Activated CD4-positive, alpha-beta T cell treated with anti-CD3 and anti-CD28 coated beads, Interleukin-10, Interleukin-2, amounts not matched to agents 100 ng/mL and 50 ng/mL, durations not matched to agents 16 hours and 8 hours (primary cell): ENCODE data around the gene SCYGR2.
"Not testable (repeated sequence)": the region's sequence is repeated elsewhere in the genome, so short reads cannot be mapped to it uniquely, and the experiment has no call there.

Source experiments
- DNase-seq: peaks from one replicate; pipeline ENCODE4 v3.0.0-alpha.2; 2020

Gene SCYGR2

GRCh38 chr2:227598835-227599503 is at the start of gene SCYGR2:
Gene SCYGR2, plus strand, starts transcription at chr2:227598893. Its CDS starts 0 bp downstream, at chr2:227598893.
- not testable (repeated sequence) for DNase-seq

- DNase-seq: no peak
Measured at GRCh38 chr2:227551836-227552235, 46.9 kb upstream of the SCYGR2 start.

DNA sequence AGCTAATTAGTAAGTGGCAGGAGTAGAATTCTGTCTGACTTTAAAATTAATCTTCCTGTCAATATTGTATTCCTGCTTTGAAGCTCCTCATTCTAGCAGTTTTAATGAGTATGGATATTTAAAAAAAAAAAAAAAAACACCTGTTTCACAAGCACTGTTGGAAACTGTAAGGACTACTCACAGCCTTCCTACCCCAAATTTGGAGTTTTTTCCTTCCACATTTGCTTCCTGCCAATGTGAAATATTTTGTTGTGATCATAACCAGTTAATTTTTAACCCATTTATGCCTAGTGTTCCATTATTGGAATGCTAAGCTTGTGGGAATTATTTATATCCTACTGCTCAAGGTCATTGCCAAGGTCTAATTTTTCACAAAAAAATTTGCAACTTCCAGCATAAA is 36.1 kb upstream of the SCYGR2 start:
- no peak for DNase-seq

DNA sequence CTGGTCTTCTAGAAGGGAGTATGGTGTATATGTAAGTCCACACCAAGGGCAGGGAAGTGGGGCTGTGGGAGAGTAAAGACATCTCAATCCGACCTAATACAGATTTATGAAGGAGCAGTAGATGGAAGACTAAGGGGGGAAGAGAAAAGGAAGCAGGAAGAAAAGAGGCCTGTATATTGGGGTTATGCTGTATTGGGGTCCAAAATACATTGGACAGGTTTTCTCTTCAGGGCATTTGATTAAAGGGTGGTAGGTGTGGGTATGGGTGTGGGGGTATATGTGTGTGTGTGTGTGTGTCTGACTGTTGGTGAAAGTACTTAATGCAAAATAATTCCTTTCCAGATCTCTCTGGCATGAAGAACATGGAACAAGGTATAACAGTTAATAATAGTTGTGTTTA is 33.6 kb upstream of the SCYGR2 start:
- no peak for DNase-seq

DNA sequence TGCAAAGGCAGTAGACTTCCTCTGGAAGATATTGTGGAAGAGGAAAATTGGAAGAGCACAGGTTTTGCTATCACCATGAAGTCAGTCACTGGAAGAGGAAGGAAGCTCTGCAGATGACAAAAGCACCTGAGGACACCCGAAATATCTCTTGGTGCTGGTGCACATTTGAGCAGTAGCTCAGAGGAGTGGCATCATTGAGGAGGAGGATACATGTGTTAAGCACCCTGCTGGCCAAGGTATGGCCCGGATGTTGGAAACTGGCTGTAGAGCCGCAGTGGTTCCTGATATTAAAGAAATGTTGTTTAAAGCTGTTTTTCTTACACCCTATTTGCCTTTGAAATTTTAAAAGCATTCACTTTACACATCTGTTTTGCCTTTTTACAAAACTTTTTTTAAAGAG is 32.7 kb upstream of the SCYGR2 start:
- no peak for DNase-seq

- no peak for DNase-seq
Measured at GRCh38 chr2:227568852-227569169, 29.9 kb upstream of the SCYGR2 start.

- no peak for DNase-seq
Measured at GRCh38 chr2:227570615-227571014, 28.1 kb upstream of the SCYGR2 start.

DNA sequence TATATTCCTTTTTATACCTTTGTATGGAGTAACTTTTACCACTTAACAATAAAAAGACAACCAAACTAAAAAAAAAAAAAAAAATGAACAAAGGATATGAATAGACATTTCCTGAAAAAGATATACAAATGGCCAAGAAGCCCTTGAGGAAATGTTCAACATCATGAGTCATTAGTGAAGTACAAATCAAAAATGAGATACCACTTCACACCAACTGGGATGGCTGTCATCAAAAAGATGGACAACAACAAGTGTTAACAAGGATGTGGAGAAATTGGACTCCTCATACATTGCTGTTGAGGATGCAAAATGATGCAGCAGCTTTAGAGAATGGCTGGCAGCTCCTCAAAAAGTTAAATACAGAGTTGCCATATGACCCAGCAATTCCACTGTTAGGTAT is 22.6 kb upstream of the SCYGR2 start:
- no peak for DNase-seq

DNA sequence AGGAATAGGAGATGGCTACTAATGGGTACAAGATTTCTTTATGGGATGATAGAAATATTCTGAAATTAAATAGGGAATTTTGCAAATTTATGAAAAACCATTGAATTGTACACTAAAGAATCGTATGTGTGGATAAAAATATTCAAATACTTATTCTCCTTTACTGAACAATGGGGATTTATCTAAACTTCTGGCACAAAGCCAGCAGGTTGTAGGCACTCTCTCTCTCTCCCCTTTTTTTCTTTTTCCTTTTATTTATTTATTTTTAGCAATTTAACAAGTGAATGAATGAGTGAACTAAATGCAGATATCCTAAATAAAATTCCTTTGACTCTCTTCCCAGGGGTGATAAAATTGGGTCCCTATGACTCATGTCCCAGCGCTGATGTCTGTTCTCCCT is 21.9 kb upstream of the SCYGR2 start:
- no peak for DNase-seq

GRCh38 chr2:227577555-227577954 is 21.1 kb upstream of the SCYGR2 start:
- DNase-seq: no peak

GRCh38 chr2:227578642-227579041 is 20.1 kb upstream of the SCYGR2 start:
- no peak for DNase-seq

DNA sequence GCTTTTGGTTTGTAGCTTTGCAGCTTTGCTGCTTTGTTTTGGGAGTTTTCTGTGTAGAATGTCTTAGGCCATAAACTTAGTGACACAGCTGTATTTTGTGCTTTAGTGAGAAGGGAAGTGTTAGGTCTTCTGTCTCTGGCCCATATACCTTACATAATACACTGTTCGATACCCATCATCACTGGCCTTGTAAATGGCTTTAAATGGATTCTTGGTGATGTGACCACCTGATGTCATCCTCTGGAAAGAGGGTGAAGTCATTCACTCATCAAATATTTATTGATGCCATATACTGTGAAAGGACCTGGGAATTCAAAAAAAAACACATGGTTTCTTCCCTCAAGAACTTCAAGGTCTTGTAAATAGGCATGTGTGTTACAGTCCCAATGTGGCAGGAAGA is 18.9 kb upstream of the SCYGR2 start:
- no peak for DNase-seq

GRCh38 chr2:227582369-227582768 is 16.3 kb upstream of the SCYGR2 start:
- DNase-seq: no peak

GRCh38 chr2:227592694-227593387 is 5.9 kb upstream of the SCYGR2 start:
- no peak for DNase-seq

- DNase-seq: no peak
Measured at GRCh38 chr2:227595797-227596196, 2.9 kb upstream of the SCYGR2 start.

- DNase-seq: no peak
Measured at GRCh38 chr2:227597036-227597435, 1.7 kb upstream of the SCYGR2 start.

GRCh38 chr2:227597998-227598397 is 695 bp upstream of the SCYGR2 start:
- no peak for DNase-seq

GRCh38 chr2:227602358-227602757 is 3.7 kb downstream of the SCYGR2 start:
- DNase-seq: no peak

DNA sequence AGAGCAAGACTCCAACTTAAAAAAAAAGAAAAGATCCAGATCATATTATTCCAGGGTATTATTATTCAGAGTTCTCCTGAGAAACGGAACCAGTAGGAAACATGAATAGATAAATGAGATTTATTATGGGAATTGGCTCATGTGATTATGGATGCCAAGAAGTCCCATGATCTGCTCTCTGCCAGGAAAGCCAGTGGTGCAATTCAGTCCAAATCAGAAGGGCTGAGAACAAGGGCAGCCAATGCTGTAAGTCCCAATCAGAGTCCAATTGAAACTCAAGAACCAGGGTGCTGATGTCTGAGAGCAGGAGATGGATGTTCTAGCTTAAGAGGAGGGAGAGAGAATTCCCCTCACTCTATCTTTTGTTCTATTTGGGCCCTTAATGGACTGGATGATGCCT is 7.8 kb downstream of the SCYGR2 start:
- DNase-seq: no peak

DNA sequence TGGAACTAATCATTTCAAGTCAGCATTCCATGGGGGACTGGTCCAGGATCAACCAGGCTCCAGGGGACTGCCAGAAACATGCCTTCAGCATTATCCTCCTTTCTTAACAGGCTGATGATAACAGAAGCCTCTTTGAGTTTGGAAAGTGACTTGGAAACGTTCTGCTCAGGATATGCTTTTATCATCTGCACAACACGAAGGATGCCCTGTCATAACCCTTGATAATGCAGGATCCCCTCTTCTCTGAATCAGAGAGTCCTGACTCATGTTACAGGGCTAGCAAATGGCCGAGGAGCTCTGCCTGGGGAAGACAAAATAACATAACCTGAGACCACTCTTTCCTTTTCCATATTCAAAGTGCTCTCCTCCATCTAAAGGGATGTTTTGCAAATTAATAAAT is 9.2 kb downstream of the SCYGR2 start:
- no peak for DNase-seq

GRCh38 chr2:227608561-227609338 is 10.1 kb downstream of the SCYGR2 start:
- no peak for DNase-seq

DNA sequence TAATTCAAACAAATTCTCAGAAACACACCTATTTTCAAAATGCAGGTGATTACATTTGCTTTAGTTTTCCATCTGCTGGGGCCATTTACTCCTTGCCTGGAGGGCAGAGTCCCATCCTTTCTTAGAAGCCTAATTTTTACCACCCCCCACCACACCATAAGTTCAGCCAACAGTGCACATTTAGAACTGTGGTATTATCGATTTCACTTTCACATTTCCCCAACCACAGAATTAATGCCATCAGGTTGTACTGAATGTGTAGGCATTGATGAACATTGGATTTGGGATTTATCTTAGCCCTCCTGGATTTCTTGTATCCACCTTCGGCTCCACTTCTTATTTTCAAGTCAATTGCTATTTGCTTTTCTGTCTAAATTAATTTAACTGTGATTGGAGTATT is 11.4 kb downstream of the SCYGR2 start:
- no peak for DNase-seq

DNA sequence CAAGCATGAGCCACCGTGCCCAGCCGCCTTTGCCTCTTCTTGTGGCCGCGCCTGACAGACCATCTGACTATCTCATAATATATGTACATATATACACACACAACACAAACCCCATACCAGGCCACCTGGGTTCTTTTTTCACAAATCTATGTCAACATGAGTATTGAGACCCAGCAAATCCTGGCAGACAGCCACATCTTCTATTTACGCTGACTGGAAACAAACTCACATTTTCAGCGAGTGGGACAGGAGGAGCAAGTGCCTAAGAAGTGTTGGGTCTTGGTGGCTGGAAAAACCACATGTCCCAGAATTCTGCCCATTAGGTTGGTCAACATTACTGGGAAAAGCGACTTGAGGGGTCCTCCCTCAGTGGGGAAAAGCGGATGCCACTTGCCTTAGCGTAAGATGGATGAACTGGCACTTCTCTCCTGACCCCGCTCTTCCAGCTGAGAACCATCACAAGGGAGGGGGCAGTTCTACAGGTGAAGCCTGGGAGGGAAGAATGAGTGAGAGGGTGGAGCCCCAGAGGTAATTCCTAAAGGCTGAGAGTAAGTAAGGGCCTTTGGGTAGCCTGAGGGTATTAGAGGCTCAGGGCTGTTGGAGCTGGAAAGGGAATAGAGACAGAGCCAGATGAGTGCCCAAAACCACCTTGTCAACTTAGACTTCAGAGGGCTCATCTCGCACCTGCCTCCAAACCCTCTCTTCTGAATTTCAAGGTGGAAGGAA is 14.0 kb downstream of the SCYGR2 start:
- DNase-seq: no peak

DNA sequence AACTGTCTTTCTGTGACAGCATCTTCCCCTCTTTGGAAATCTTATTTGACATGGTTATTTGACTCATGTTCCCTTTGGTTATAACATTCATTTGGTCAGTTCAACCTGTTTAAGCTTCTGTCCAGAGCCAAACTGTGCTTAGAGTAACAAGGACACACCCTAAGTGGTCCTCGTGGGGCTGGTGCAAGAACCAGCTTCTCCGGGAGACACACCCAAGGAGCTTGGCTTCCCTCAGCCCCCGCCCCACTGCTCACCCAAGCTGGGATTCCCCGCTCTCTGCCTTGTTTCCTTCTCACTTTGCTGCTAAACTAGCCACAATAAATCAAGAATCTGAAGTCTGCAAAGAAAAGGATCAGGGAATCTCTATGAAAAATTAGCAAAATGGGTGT is 14.6 kb downstream of the SCYGR2 start:
- no peak for DNase-seq
